CD14-positive monocyte (primary cell): ENCODE data around the gene ZNG1F. TPM values are rescaled to one million over a fixed set of nuclear protein-coding genes. Genes with fewer than 3 reads are reported as not detected.
"Not testable (repeated sequence)": the region's sequence is repeated elsewhere in the genome, so short reads cannot be mapped to it uniquely, and the experiment has no call there.

Experiments
- DNase-seq, 3 donors: peaks; one replicate each; pipeline ENCODE4 v3.0.0-alpha.2; 2011 to 2022
- H2AFZ ChIP-seq: 2 replicates; pipeline ENCODE4 v1.6.0; 2012; ENCODE audit warnings: mild to moderate bottlenecking, low read depth, low read length, inconsistent platforms; ENCODE audit not compliant: insufficient read depth, poor library complexity, severe bottlenecking
- H3K27ac ChIP-seq, 2 donors: 1 replicate in 1 of 2; 2 replicates in 1 of 2; pipeline ENCODE4 v1.5.1; 2012 to 2013; ENCODE audit warnings: low read length in 2 of 2, control low read depth in 1 of 2, inconsistent platforms in 1 of 2, low read depth in 1 of 2, mild to moderate bottlenecking in 1 of 2
- H3K27me3 ChIP-seq, 2 donors: one replicate each; pipeline versions ENCODE4 v1.6.0 to v1.6.1; 2011 to 2013; ENCODE audit warnings: low read length in 2 of 2; ENCODE audit not compliant: control insufficient read depth in 2 of 2, insufficient read depth in 2 of 2
- H3K36me3 ChIP-seq, 2 donors: replicated peaks in 1 of 2; 1 replicate in 1 of 2; 2 replicates in 1 of 2; pipeline versions ENCODE4 v1.5.1 to v1.6.1; 2012 to 2013; ENCODE audit warnings: low read length in 2 of 2, control low read depth in 1 of 2, inconsistent platforms in 1 of 2, mild to moderate bottlenecking in 1 of 2; ENCODE audit not compliant: insufficient read depth in 2 of 2, control insufficient read depth in 1 of 2
- H3K4me1 ChIP-seq, 2 donors: 1 replicate in 1 of 2; 2 replicates in 1 of 2; pipeline versions ENCODE4 v1.5.1 to v1.6.1; 2012 to 2013; ENCODE audit warnings: low read length in 2 of 2, control low read depth in 1 of 2, inconsistent platforms in 1 of 2, mild to moderate bottlenecking in 1 of 2, moderate library complexity in 1 of 2; ENCODE audit not compliant: insufficient read depth in 2 of 2, control insufficient read depth in 1 of 2
- H3K4me2 ChIP-seq: replicated peaks from 2 replicates; pipeline ENCODE3; 2012; ENCODE audit warnings: low read length, moderate library complexity, mild to moderate bottlenecking; ENCODE audit not compliant: poor library complexity, severe bottlenecking; ENCODE audit errors: extremely low read depth
- H3K4me3 ChIP-seq, 3 experiments: fragments of 200-600 bp in 1 of 3; sonication (generic) in 1 of 3; replicated peaks in 1 of 3; 1 replicate in 2 of 3; 2 replicates in 1 of 3; pipeline ENCODE4 v1.5.1; 2011 to 2013; ENCODE audit warnings: low read length in 3 of 3, mild to moderate bottlenecking in 3 of 3, control low read depth in 2 of 3, low read depth in 2 of 3, inconsistent platforms in 1 of 3, moderate library complexity in 1 of 3
- H3K79me2 ChIP-seq: 2 replicates; pipeline ENCODE4 v1.6.0; 2012; ENCODE audit warnings: mild to moderate bottlenecking, control low read depth, inconsistent platforms, low read length, moderate library complexity; ENCODE audit not compliant: insufficient read depth
- H3K9ac ChIP-seq: 2 replicates; pipeline ENCODE4 v1.6.0; 2017; ENCODE audit warnings: low read length, mild to moderate bottlenecking; ENCODE audit not compliant: insufficient read depth, poor library complexity, severe bottlenecking
- H3K9me3 ChIP-seq, 2 donors: replicated peaks in 1 of 2; 1 replicate in 1 of 2; 2 replicates in 1 of 2; pipeline versions ENCODE4 v1.5.1 to v1.6.1; 2012 to 2013; ENCODE audit warnings: low read length in 2 of 2, control low read depth in 1 of 2; ENCODE audit not compliant: control insufficient read depth in 1 of 2, insufficient read depth in 1 of 2
- H4K20me1 ChIP-seq: 2 replicates; pipeline ENCODE4 v1.6.0; 2012; ENCODE audit warnings: mild to moderate bottlenecking, low read length, control low read depth, moderate library complexity; ENCODE audit not compliant: insufficient read depth
- H3K27ac Mint-ChIP-seq, 7 donors: one replicate each; pipeline ENCODE4 v1.8.0; 2020; ENCODE audit warnings: mild to moderate bottlenecking in 7 of 7, mixed read lengths in 7 of 7, moderate library complexity in 6 of 7, inconsistent platforms in 2 of 7
- H3K27me3 Mint-ChIP-seq, 3 donors: one replicate each; pipeline ENCODE4 v1.8.0; 2021 to 2022; ENCODE audit warnings: low read depth in 3 of 3, mild to moderate bottlenecking in 3 of 3, mixed read lengths in 3 of 3, moderate library complexity in 3 of 3, inconsistent platforms in 1 of 3
- H3K36me3 Mint-ChIP-seq, 2 donors: one replicate each; pipeline ENCODE4 v1.8.0; 2020; ENCODE audit warnings: mixed read lengths in 2 of 2, inconsistent platforms in 1 of 2, mild to moderate bottlenecking in 1 of 2
- H3K4me1 Mint-ChIP-seq: one replicate; pipeline ENCODE4 v1.8.0; 2020; ENCODE audit warnings: mild to moderate bottlenecking, mixed read lengths
- H3K4me3 Mint-ChIP-seq, 2 donors: one replicate each; pipeline ENCODE4 v1.8.0; 2020; ENCODE audit warnings: mild to moderate bottlenecking in 2 of 2, mixed read lengths in 2 of 2, moderate library complexity in 1 of 2
- H3K9me3 Mint-ChIP-seq, 7 donors: one replicate each; pipeline ENCODE4 v1.8.0; 2020 to 2022; ENCODE audit warnings: mixed read lengths in 7 of 7, mild to moderate bottlenecking in 6 of 7, moderate library complexity in 6 of 7, inconsistent platforms in 2 of 7
- WGBS: methylation state at CpG from one replicate; pipeline ENCODE4 v1.1.5; 2013; ENCODE audit warnings: missing lambda C conversion rate; ENCODE audit not compliant: insufficient coverage; 5-methylcytosine and 5-hydroxymethylcytosine counted together
- intact Hi-C, 2 donors: fragments of 100-400 bp; cut with micrococcal nuclease; formaldehyde crosslinking; loops; one replicate each; pipeline versions ENCODE4 v1.15.0 to v1.15.1; 2023
- polyA plus RNA-seq, 3 donors: library from polyadenylated mRNA; depleted of rRNA in 1 of 3; unstranded in 2 of 3; stranded (reverse) in 1 of 3; fragments of 300-500 nt in 2 of 3; fragments of >200 nt in 1 of 3; fragmentation: Illumina TruSeq in 2 of 3; gene quantifications; 1 replicate in 2 of 3; 2 replicates in 1 of 3; pipeline ENCODE4 v1.2.3, GENCODE V29; 2012 to 2021

The ZNG1F gene
- polyA plus RNA-seq, 3 donors: 4.7 to 32.1 (median 5.6) TPM

DNA sequence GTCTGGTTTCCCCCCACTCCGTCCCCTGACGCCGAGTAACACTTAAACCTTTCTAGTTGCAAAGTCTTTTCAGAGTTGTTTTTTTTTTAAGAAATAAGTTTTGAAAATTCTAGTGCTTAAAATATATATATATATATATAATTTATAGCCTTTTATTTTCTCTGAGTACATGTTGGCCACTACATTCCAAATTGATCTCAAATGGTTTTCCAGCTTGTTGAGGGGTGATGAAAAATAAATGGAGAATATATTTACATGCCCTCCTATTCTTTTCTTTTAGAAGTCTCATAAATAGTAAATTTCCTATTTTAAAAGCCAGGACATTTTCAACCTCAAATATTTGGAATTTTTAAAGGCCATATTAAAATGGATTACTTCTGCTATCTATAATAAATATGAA is 63.2 kb downstream of the ZNG1F start:
- H3K36me3 Mint-ChIP-seq, H4K20me1 ChIP-seq, H3K27me3 ChIP-seq, H3K4me1 Mint-ChIP-seq, H3K36me3 ChIP-seq, H3K4me2 ChIP-seq, H3K9ac ChIP-seq, H3K4me3 ChIP-seq, H3K27me3 Mint-ChIP-seq, H3K27ac Mint-ChIP-seq, H3K79me2 ChIP-seq, H3K9me3 Mint-ChIP-seq, H3K4me1 ChIP-seq, H3K9me3 ChIP-seq, DNase-seq, H3K4me3 Mint-ChIP-seq, intact Hi-C loops, H2AFZ ChIP-seq, H3K27ac ChIP-seq: not testable (repeated sequence)
- no CpG with 5 or more reads among the region's 3 CpGs for WGBS

DNA sequence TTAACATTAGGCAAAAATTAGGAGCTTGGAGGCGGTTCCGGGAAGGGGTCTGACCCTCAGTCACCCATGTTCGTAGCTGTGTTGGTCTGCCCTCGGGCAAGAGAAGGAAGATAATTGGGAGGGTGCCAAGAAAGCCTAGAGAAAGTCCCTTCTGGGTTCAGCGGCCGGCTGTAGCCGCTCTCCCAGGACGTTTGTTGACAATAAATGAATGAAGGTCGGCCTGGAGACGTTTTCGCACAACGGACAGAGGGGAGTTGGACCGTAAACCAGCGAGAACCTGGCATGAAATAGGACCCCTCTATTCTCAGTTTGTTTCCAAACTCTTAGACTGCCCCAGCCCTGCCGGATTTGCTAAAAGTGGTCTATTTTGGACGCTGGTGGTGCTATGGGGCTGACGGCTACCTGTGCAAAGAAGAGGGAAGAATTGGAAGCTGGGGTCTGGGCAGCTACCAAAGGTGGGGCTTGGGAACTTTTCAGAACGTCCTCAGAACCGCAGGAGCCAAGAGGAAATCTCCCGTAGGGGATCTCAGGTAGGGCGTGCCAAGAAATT is 63.9 kb downstream of the ZNG1F start:
- no CpG with 5 or more reads among the region's 21 CpGs for WGBS
- H3K4me3 Mint-ChIP-seq, H3K27me3 ChIP-seq, intact Hi-C loops, DNase-seq, H3K9me3 Mint-ChIP-seq, H3K4me1 ChIP-seq, H3K79me2 ChIP-seq, H3K27ac ChIP-seq, H2AFZ ChIP-seq, H3K4me2 ChIP-seq, H4K20me1 ChIP-seq, H3K36me3 Mint-ChIP-seq, H3K4me3 ChIP-seq, H3K4me1 Mint-ChIP-seq, H3K27ac Mint-ChIP-seq, H3K9me3 ChIP-seq, H3K27me3 Mint-ChIP-seq, H3K9ac ChIP-seq, H3K36me3 ChIP-seq: not testable (repeated sequence)

DNA sequence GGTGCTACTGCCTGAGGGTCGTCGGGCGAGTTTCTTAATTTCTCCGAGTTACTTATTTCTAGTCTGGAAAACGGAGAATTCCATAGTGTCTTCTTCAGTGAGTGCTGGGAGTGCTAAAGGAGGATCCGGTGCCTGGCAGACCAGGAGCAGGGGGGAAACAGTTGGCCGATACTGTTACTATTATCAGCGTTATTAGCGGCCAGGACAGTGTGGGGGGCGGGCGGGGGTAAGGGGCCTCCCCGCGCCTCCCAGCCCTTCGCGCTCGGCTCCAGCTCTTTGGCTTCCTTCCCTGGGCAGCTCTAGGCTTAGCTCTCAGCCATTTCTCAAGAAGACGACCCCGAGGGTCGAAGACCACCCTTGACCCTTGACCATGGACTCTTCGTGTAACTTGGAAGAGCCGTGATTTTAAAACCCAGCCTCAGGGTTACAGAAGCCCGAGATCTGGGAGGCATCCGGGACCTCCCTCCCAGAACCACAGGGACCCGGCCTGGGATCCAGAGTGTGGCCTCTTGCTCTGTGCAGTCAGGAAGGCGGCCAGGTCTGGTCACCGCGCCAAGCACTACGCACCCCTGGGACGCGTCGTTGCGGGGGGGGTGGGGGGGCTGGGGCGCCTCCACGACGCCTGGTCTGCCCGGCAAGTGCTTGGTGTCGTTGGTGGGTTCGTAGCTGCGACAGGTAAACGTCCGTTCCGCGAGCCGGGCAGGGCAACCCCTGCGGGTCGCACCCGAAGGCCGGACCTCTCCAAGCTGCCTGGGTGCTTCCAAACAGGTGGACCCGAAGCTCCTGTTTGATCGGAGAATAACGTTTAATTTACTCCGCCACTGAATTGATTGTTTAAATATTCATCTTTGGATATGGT is 64.6 kb downstream of the ZNG1F start:
- H3K9me3 ChIP-seq, H3K27ac Mint-ChIP-seq, intact Hi-C loops, H3K4me2 ChIP-seq, H4K20me1 ChIP-seq, H3K9me3 Mint-ChIP-seq, H3K27me3 Mint-ChIP-seq, H3K4me3 Mint-ChIP-seq, H3K36me3 Mint-ChIP-seq, H3K27me3 ChIP-seq, H3K79me2 ChIP-seq, H3K27ac ChIP-seq, H3K4me1 ChIP-seq, DNase-seq, H3K4me3 ChIP-seq, H3K36me3 ChIP-seq, H3K9ac ChIP-seq, H3K4me1 Mint-ChIP-seq, H2AFZ ChIP-seq: not testable (repeated sequence)
- whole genome bisulfite sequencing: 10% methylated on average over 7 of the region's 52 CpGs

DNA sequence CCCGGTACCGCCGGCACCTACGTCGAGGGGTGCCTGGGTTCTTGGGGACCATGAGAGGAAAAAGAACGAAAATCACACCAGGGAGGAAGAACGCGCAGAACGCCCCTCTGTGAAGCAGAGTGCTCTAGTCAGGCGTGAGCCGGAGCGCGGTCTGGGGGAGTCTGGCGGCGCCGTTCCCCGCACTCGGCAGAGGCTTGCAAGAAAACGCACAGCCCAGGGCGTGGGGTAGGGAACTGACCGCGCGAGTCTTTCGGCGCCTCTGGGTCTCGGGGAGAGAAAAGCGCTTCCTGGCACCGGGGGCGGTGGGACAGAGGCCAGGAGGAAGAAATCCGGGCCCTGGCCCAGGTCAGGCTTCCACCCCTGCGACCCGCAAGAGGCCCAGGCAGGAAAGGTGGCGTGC is 65.3 kb downstream of the ZNG1F start:
- peaks cover 6 to 12% (median 7%) of the 10 kb centered on the region in 3 donors for H3K27me3 Mint-ChIP-seq
- intact Hi-C loops, H3K4me2 ChIP-seq, H3K9me3 ChIP-seq, H2AFZ ChIP-seq, H3K4me3 Mint-ChIP-seq, H3K36me3 Mint-ChIP-seq, DNase-seq, H3K4me1 Mint-ChIP-seq, H3K27ac ChIP-seq, H3K9ac ChIP-seq, H3K4me3 ChIP-seq, H3K27ac Mint-ChIP-seq, H3K27me3 ChIP-seq, H3K79me2 ChIP-seq, H3K9me3 Mint-ChIP-seq, H4K20me1 ChIP-seq, H3K4me1 ChIP-seq, H3K36me3 ChIP-seq: not testable (repeated sequence)
- WGBS: no CpG with 5 or more reads among the region's 33 CpGs
